T follicular helper cell (primary cell): ENCODE measurements around the gene ZEB2.

Source experiments
- DNase-seq: peaks from one replicate; pipeline ENCODE4 v3.0.0-alpha.2; 2020; ENCODE audit warnings: low read depth

Gene ZEB2

DNA sequence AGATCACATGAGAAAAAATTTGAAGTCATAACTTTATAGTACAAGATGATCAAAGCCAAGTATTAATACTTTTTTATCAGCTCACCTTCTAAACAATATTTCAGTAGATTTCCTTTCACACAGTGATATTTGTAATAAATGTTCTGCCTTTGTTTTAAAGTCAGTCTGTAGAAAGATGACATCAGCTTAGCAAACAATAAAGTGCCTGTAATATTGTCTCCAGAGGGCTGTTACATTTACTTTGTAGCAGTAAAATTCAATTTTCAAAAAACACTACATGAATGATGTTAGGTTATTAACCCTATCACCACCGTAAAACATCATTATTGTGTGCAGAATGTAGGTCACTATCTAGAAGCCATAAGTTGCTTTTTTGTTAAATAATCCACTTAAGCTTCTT lies 49.6 kb downstream of the ZEB2 start:
- no peak for DNase-seq

DNA sequence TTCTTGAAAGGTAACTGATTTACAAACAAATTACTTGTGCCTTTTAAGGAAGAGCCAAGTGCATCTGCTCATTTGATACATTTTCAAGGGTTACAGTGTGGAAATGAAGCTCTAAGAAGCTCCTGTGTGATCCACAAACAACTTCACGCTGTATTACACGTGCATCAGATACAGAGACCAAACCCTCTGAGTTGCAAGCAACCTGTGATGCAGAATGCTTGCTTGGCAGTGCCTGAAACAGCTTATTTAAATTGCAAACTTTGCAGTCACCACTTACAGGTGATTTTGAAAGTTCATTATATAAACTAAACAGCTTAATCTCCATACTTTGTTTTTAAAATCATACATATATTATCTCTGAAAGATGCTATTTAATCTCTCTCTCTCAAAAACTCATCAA lies 50.1 kb downstream of the ZEB2 start:
- DNase-seq, result no peak

GRCh38 chr2:144468823-144469595 lies 50.9 kb downstream of the ZEB2 start:
- no peak for DNase-seq

GRCh38 chr2:144467502-144468137 lies 52.3 kb downstream of the ZEB2 start:
- no peak for DNase-seq

- DNase-seq, result no peak
These were observed 53.3 kb downstream of the ZEB2 start for GRCh38 chr2:144466637-144467036.

GRCh38 chr2:144465749-144466148 lies 54.2 kb downstream of the ZEB2 start:
- DNase-seq, result no peak

GRCh38 chr2:144464730-144465129 lies 55.2 kb downstream of the ZEB2 start:
- no peak for DNase-seq

GRCh38 chr2:144463266-144463665 lies 56.7 kb downstream of the ZEB2 start:
- DNase-seq, result no peak

GRCh38 chr2:144462266-144462665 lies 57.7 kb downstream of the ZEB2 start:
- DNase-seq, result no peak

DNA sequence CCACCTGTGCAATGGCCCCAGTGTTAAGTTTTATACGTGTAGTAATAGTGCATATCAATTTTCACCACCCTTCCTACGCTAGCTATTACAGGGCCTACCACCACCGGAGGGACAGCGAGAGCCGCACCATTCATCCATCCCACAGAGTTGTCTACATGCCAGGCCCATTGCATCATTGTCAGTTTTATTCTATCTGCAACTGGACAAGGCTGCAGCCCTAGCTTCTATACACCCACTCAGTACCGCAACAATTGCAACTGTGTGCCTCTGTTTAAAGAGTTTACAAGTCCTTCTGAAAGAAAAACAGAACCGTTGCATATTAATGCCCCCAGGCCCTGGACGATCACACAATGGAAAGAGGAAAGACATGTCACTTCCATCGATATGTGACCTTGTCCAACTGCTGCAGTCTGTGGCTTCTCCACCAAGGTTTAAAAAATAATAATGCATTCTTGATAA lies 58.6 kb downstream of the ZEB2 start:
- no peak for DNase-seq

GRCh38 chr2:144460727-144461307 lies 59.1 kb downstream of the ZEB2 start:
- DNase-seq, result no peak

GRCh38 chr2:144459937-144460336 lies 60.0 kb downstream of the ZEB2 start:
- no peak for DNase-seq

GRCh38 chr2:144459286-144459685 lies 60.6 kb downstream of the ZEB2 start:
- no peak for DNase-seq

DNA sequence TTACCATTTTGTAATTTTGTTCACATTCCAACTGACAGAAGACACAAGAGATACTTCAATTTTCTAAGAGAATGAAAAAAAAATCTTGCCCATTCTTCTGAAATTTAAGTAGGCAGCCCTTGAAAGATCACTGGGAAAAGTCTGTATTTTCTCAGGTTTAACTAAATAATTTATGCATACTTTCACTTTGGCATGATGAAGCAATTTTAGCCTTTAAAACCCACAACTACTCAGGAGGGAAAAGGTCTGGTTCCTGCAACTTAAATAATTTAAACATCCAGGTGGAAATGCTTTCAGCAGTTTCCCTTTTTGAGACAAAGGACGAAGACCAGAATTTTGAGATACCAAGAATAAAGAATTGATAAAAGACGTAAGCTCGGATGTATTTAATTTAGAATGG lies 61.4 kb downstream of the ZEB2 start:
- no peak for DNase-seq

DNA sequence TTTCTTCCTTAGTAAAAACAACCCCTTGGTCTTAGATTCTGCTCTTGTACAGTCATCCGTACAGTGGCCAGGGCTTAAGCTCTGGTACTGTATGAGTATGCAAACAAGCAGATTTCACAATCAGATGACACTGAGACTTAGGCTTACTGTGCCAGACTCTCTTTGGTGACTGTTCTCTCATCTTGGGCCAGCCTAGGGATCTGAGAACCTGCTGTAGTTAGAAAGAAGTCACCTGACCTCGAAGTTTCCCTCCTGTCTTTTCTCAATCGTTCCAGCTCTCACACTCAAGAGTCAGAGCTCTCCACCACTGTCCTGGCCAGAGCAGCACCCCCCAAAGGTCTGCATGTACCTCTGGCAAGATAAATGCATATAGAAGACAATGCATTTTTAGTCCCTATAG lies 63.2 kb downstream of the ZEB2 start:
- DNase-seq, result no peak

DNA sequence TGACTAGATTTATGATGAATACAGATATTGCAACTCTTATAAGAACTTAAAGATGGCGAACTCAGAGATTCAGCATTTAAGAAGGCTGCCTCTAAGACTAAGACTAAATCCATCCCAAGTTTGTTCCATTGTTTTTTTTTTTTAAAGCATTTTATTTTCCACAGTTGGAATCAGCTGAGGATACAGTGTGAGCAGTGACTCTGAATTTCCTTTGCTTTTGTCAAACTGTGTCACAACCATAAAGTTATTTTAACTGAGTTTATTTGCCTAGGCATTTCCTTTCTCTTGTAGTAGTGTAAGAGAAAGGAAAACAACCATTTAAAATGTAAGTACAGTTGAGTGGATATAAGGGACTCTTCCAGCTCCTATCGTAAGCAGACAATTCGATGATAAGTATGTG lies 63.9 kb downstream of the ZEB2 start:
- DNase-seq, result no peak

DNA sequence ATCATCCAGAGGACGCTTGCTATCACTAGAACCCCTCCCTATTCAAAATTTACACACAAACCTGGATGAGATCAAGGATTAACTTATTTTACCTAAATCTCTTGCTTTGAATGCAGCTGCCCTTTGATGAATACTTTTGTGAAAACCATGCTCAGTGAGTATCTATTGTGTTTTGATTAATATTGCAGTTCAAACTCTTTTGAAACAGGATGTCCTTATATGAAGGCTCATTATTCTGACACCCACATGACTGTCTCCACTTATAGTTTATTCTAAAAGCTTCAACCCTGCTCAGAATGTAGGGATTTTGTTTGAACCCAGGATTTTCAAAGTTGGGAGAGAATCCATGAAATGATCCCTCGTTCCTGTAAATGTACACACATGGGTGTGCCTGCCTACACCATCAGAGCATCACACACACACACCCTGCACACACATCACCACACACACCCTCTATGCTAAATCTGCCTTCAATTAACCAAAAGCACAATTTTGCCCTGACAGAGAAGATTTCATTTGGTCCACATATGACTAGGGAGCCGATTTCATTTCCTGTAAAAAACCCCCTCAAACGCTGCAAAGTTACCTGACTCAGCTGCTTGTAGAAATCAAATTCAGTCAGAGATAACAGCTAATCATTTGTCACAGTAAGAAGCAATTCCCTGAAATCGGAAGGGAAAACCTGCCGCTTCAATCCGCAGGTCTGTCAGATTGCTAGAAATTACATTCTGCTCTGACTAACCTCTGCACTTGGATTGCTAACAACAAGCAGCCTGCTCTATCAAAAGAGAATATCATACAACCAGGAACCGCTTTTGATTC lies 65.2 kb downstream of the ZEB2 start:
- DNase-seq, result no peak

- no peak for DNase-seq
These were observed 66.3 kb downstream of the ZEB2 start for GRCh38 chr2:144453486-144454158.

DNA sequence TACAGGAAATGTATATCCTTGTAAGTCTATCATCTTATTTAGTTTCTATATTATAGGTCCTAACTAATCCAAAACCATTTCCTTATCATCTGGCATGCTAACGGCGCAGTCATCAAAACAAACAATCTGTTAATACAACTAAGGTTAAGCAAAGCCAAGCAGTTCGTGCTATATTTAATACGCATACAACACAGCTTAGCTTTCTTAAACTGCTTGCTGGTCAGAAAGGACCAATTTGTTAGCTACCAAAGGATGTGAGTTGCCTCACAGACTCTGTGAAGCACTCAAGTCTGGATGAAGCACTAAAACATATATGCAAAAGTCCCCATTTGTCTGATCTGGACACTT lies 67.0 kb downstream of the ZEB2 start:
- no peak for DNase-seq

GRCh38 chr2:144452169-144452988 lies 67.5 kb downstream of the ZEB2 start:
- DNase-seq, result no peak

DNA sequence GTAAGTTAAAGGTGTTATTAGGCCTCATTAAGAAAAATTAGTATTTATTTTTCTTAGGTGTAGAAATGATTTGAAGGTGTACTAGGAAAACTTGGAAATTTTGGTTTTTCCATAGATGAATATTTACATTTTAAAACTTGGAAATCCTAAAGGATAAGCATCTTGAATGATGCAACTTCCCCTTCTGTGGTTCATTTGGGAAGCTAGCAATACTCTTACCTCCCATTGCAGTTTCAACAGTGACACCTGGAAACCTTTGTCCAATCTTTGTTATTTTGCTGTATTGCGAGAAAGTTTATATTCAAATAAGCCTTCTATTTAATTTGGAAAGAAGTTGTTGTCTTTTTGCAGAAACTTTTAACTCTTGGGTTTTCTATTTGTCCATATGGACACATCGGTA lies 68.5 kb downstream of the ZEB2 start:
- DNase-seq, result no peak
